DLD1 (cell line): ENCODE data around the gene E2F2.

Experiments used
- in situ Hi-C: cut with HindIII; loops from 2 replicates; pipeline ENCODE4 v1.10.0; 2017; ENCODE audit warnings: low sequenced_read_pairs

The E2F2 gene

GRCh38 chr1:23530747-23531561, at the start of gene E2F2:
Gene E2F2 (minus strand): TSS chr1:23531233. CDS start chr1:23530793, 440 bp downstream.
- in situ Hi-C loops = no loop called here

GRCh38 chr1:23578997-23579363, 47.9 kb upstream of the E2F2 start:
- in situ Hi-C loops = no loop called here

GRCh38 chr1:23578311-23578996, 47.4 kb upstream of the E2F2 start:
- in situ Hi-C loops = no loop called here

- in situ Hi-C loops = no loop called here
These were observed 46.3 kb upstream of the E2F2 start for GRCh38 chr1:23577056-23578004.

- in situ Hi-C loops = no loop called here
These were observed 45.5 kb upstream of the E2F2 start for GRCh38 chr1:23576338-23577055.

- in situ Hi-C loops = no loop called here
These were observed 44.3 kb upstream of the E2F2 start for GRCh38 chr1:23575226-23575810.

GRCh38 chr1:23574265-23574754, 43.3 kb upstream of the E2F2 start:
- in situ Hi-C loops = no loop called here

GRCh38 chr1:23573574-23574182, 42.6 kb upstream of the E2F2 start:
- in situ Hi-C loops = no loop called here

GRCh38 chr1:23571465-23571864, 40.4 kb upstream of the E2F2 start:
- in situ Hi-C loops = no loop called here

- in situ Hi-C loops = no loop called here
These were observed 39.1 kb upstream of the E2F2 start for GRCh38 chr1:23570001-23570691.

GRCh38 chr1:23568608-23569383, 37.8 kb upstream of the E2F2 start:
- in situ Hi-C loops = no loop called here

- in situ Hi-C loops = no loop called here
These were observed 37.1 kb upstream of the E2F2 start for GRCh38 chr1:23567996-23568607.

GRCh38 chr1:23567629-23567995, 36.6 kb upstream of the E2F2 start:
- in situ Hi-C loops = no loop called here

- in situ Hi-C loops = no loop called here
These were observed 35.3 kb upstream of the E2F2 start for GRCh38 chr1:23566304-23566703.

GRCh38 chr1:23565776-23566175, 34.7 kb upstream of the E2F2 start:
- in situ Hi-C loops = no loop called here

GRCh38 chr1:23564529-23565122, 33.6 kb upstream of the E2F2 start:
- in situ Hi-C loops = no loop called here

- in situ Hi-C loops = no loop called here
These were observed 32.8 kb upstream of the E2F2 start for GRCh38 chr1:23563755-23564374.
